Upper lobe of left lung (tissue), 4 donors: ENCODE results near the gene GMDS.

Experiments used
- CTCF ChIP-seq, 6 experiments: fragments of 450-650 bp in 4 of 6; fragments of 200-600 bp in 2 of 6; sonication (generic) in 2 of 6; IDR thresholded peaks; one replicate each; pipeline ENCODE4 v1.5.1; 2016 to 2019; ENCODE audit warnings: antibody characterized with exemption in 6 of 6
- EP300 ChIP-seq, 4 donors: sonication (generic); formaldehyde crosslinking; IDR thresholded peaks; one replicate each; pipeline ENCODE4 v1.5.1; 2017; ENCODE audit warnings: antibody characterized with exemption in 4 of 4, control low read depth in 2 of 4
- POLR2A ChIP-seq, 4 donors: fragments of 450-650 bp; IDR thresholded peaks; one replicate each; pipeline ENCODE4 v1.5.1; 2016 to 2017; ENCODE audit warnings: antibody characterized with exemption in 4 of 4, mild to moderate bottlenecking in 2 of 4
- POLR2AphosphoS5 ChIP-seq, 2 donors: sonication (generic); formaldehyde crosslinking; IDR thresholded peaks; one replicate each; pipeline ENCODE4 v1.5.1; 2017; ENCODE audit warnings: antibody characterized with exemption in 2 of 2

DNA sequence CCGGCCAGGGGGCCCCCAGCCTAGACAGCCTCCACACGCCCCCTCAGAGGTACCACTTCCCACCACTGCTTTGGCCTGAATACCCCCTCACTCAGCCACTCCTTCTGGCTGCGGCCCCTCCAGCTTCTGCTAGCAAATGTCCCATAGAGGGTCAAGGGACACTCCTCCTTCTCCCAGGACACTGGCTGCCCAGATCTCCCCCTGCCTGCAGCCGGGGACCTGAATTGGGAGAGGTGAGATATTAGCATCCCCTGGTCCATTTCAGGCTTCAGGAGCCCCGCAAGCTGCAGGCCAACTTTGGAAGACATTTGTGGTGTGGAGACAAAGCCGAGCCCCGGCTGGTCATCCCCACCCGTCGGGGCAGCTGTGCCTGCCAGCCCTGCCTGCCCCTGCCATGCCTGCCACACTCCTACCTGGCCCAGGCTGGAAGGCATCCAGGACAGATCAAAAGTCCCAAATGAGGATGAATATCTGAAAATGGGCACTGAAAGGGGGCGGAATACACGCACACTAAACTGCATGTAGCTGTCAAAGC lies 668.2 kb downstream of the GMDS start:
- TF ChIP-seq EP300 (IDR thresholded peaks at IDR 0.05) (no peak), CTCF (IDR thresholded peaks at IDR 0.05) (no peak), POLR2A (IDR thresholded peaks at IDR 0.05) (no peak), POLR2AphosphoS5 (IDR thresholded peaks at IDR 0.05) (no peak)
